ENCODE measurements around the gene TOX2.

Gene TOX2

GRCh38 chr20:43914311-43915210 is at the start of gene TOX2:
TSS of gene TOX2 (plus strand) at chr20:43914852. CDS start at chr20:43914892, 40 bp downstream.
- no peak for DNase-seq (ENCODE audit: low read depth, low spot score)

DNA sequence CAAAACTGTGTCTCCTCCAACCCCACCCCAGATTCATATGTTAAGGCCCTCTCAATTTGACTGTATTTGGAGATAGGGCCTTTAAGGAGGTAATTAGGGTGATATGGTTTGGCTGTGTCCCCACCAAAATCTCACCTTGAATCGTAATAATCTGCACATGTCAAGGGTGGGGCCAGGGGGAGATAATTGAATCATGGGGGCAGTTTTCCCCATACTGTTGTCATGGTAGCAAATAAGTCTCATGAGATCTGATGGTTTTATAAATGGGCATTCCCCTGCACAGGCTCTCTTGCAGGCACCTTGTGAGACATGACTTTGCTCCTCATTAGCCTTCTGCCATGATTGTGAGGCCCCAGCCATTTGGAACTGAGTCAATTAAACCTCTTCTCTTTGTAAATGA is 46.6 kb upstream of the TOX2 start:
- DNase-seq (ENCODE audit: low read depth, low spot score) = no peak

DNA sequence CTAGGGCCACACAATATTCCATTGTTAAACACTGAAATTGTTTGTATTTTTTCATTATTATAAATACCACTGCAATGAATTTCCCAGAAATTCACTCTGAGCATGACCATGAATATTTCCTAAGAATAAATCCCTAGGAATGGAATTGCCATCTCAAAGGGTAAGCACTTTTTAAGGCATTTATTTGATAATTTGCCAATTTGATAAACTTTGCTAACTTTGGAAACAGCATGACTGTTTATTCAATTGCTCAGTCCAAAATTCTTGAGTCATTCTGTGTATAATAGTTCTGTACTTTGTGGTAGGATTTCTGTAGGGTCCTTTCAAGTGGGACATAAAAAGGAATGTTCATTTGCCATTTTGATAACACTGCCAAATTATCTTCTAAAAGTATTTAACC is 44.2 kb upstream of the TOX2 start:
- no peak for DNase-seq (ENCODE audit: low read depth, low spot score)

DNA sequence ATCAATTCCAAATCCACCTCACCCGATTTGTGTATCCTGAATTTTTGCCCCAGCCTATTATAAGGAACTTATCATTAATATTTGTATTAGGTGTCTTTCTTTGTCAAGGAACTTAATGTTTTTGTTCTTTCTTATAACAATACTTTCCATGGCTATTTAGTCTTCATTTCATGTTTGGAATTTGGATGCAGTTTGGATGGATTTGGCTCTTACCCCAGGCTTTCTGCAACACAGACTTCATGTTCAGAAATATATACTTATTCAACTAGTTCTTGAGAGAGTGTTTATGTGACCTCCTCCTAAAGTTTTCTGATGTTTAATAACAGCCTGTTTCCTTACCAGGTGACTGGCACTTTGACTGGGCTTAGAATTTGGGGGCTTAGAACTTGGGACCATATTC is 35.9 kb upstream of the TOX2 start:
- no peak for DNase-seq (ENCODE audit: low read depth, low spot score)

DNA sequence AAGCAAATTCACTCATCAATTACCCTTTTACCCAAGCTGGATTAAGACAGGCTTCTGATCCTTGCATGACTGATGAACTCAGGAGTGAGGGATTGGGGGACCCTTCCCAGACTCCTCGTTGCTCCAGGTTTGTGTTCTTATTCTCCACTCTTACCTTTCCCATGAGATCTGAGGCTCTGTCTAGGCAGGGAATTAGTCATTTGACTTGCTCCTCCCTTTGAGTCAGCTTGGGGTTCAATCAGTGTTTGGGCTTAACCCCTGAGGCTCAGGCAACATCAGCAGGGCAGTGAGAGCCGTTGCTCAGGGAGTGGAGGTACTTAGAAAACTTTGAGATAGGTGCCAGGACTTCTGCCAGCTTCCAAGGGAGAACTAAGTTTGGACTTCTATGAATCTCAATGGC is 20.7 kb upstream of the TOX2 start:
- no peak for DNase-seq (ENCODE audit: low read depth, low spot score)

DNA sequence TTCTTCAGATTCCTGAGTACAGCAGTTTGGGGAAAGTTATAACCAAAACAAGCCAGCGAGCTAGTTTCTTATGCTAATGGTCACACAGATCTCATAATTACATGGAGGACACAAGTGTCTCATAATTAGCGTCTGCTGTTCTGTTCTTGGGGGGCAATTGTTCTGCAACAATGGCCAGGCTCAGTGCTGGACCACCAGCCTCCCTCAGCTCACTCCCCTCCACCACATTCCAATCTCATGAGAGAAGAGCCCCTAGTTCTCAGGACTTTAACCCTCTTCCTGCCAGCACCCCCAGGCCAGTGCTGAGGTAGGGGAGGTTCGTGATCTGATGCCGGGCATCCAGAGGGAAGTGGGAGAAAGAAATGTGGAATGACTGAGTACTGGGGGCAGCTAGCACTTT is 20.2 kb upstream of the TOX2 start:
- no peak for DNase-seq (ENCODE audit: low read depth, low spot score)

GRCh38 chr20:43895235-43895634 is 19.4 kb upstream of the TOX2 start:
- no peak for DNase-seq (ENCODE audit: low read depth, low spot score)

DNA sequence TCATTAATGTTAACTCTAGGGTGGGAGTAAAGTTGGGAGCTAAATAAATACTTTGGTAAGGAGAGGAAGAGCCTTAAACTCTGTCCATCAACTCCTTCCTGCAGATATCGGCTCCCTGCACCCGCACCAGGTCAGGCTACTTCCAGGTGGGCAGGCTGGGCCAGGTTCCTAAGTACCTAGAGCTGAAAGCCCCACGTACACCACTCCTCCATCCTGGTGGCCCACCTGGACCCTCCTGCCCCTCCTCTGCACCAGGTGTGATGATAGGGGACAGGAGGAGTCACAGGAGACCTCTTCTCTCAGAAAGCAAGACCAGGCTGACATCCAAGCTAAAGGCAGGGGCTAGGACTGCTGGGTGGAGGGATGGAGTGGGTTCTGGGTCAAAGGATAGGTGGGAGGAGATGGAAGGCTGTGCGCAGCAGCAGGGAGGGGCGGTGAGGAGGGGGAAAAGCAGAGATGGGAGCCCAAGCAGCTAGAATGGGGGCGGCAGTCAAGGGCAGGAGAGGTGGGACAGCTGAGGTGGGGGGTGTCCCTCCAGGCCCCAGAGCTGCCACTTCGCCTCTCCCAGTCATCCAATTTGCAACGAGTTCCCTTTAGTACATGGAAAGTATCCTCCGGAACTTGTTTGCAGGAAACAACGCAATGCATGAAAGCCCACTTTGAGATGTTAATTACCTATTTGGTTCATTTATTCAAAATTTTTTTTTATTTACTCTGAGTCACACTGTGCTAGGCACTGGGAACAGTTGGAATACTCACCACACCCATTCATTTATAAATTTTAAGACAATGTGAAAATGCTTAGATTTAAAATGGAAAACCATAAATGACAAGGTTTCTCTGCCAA is 15.2 kb upstream of the TOX2 start:
- no peak for DNase-seq (ENCODE audit: low read depth, low spot score)

GRCh38 chr20:43900121-43900466 is 14.6 kb upstream of the TOX2 start:
- DNase-seq (ENCODE audit: low read depth, low spot score) = no peak

GRCh38 chr20:43900496-43900895 is 14.2 kb upstream of the TOX2 start:
- no peak for DNase-seq (ENCODE audit: low read depth, low spot score)

DNA sequence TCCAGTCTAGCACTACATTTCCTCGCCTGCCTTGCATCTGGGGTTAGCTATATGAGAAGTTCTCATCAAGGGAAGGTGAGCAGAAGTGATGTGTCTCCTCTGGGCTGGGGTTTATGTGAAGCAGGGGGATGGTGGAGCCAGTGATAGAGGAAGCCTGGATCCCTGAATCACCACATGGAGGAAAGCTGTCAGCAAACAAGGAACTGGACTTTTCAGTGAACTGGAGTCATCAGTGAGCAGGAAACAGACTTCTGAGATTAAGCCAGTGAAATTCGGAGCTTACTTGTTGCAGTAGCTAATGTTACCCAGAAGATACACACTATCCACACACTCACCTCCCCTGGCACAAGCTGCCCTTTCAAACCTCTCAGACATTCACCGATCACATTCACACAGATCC is 13.4 kb upstream of the TOX2 start:
- DNase-seq (ENCODE audit: low read depth, low spot score) = no peak

- no peak for DNase-seq (ENCODE audit: low read depth, low spot score)
Observed at GRCh38 chr20:43903953-43904826, 10.5 kb upstream of the TOX2 start.

GRCh38 chr20:43904827-43905177 is 9.8 kb upstream of the TOX2 start:
- no peak for DNase-seq (ENCODE audit: low read depth, low spot score)

- DNase-seq (ENCODE audit: low read depth, low spot score) = no peak
Observed at GRCh38 chr20:43906505-43907034, 8.1 kb upstream of the TOX2 start.

GRCh38 chr20:43909211-43909610 is 5.4 kb upstream of the TOX2 start:
- DNase-seq (ENCODE audit: low read depth, low spot score) = no peak

- no peak for DNase-seq (ENCODE audit: low read depth, low spot score)
Observed at GRCh38 chr20:43909720-43910119, 4.9 kb upstream of the TOX2 start.

DNA sequence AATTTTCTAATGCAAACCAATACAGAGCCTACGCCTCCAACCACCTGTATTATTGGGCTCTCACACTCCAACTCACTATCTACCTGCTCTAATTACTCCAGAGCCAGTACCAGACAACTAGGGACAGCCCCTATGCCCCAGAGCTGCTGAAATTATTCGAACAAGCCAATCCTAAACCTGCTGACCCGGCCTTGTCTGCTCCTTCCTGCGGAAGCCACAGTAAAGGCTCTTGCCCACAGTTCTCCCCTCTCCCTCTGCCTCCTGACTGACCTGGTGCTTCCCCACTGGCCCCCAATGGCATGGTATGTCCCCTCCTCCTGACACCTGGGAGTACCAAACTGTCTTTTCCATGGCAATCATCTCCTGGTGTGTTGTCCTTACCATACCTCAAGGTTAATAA is 4.1 kb upstream of the TOX2 start:
- DNase-seq (ENCODE audit: low read depth, low spot score) = no peak

DNA sequence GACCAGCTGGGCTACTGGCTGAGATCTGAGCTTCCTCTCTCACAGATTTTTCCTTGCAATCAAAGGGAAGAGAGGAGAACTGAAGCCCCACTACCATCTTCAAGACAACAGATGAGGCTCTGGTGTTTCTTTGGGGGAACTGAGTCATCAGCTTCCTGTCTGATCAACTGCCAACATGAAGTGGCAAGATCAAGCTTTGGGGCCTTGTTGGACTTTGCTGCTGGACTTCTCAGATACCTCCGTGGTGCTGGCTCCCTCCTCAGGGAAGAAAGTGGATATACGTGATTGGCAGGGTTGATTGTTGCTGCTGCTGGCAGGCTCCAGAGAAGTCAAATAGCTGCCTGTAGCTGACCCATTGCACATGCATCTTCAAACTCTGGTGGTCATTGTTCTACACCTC is 3.6 kb upstream of the TOX2 start:
- DNase-seq (ENCODE audit: low read depth, low spot score) = no peak

- DNase-seq (ENCODE audit: low read depth, low spot score) = no peak
Observed at GRCh38 chr20:43913291-43914025, 1.2 kb upstream of the TOX2 start.

DNA sequence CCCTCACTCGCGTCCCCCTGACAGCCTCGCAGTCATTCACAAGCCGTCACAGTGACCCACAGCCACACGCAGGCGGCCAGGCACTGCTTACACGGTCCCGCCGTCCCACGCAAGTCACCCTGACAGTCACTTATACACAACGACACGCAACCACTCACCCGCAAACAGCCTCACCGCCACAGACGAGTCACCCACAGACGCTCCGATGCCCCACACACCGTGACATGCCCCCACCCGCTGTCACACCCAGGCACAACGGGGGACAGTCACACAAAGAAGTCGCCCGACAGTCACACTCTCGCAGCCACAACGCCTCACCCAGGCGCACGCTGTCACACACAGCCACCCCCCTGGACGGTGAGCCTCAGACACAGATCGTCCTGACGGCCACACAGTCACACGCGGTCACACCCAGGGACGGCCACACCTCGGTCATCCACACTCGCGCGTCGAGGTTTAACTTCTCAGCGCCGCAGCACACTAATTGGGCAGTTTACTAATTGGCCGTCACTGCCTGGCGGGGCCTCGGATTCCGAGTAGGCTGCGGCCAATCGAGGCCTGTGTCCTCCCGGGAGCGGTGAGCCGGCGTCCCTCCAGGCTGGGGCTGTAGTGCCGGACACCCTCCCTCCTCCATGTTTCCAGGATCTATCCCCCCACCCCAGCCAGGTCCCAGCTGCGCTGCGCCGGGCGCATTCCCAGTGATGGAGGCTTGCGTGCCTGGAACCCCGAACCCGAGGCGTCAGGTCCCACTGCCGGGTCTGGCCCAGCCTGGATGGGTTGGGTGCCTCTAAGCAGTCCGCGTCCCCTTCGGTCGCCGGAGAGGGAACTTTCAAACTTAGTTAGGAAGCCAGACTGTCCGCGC is 790 bp downstream of the TOX2 start:
- DNase-seq (ENCODE audit: low read depth, low spot score) = no peak

Measured in activated naive CD8-positive, alpha-beta T cell treated with anti-CD3 and anti-CD28 coated beads, Interleukin-2, amount 50 U/mL, for 16 hours (primary cell).